HG02938 (cell line): ENCODE data around the gene SCRN2.

Experiments
- ATAC-seq: cut with Tn5 transposase; IDR thresholded peaks from one replicate; pipeline ENCODE4 v1.9.1; 2021; ENCODE audit warnings: mild to moderate bottlenecking, moderate library complexity; ENCODE audit not compliant: unreplicated experiment

Gene SCRN2

GRCh38 chr17:47807421-47807820 is 33.7 kb downstream of the SCRN2 start:
- ATAC-seq = no peak

- no peak for ATAC-seq
Measured at GRCh38 chr17:47806913-47807255, 34.2 kb downstream of the SCRN2 start.

GRCh38 chr17:47806026-47806912 is 34.8 kb downstream of the SCRN2 start:
- no peak for ATAC-seq

DNA sequence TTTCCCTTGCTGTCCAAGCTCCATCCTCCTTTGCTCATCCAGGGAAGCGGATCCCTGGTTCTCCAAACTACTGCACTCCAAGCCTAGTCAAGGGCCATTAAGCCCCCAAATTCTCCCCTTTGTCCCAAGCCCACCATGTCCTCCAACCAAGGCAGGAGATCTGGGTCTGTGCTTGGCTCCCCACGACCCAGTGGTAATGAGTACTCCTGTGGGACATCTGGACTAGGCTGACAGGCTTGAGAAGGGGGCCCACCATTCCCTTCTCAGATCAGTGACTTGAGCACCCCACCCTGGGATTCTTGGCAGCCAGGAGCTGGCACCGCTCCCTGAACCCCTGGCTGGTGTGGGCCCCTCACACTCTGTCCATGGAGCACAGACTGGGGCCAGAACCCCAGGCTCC is 36.6 kb downstream of the SCRN2 start:
- ATAC-seq = no peak

GRCh38 chr17:47803751-47804150 is 37.3 kb downstream of the SCRN2 start:
- no peak for ATAC-seq

DNA sequence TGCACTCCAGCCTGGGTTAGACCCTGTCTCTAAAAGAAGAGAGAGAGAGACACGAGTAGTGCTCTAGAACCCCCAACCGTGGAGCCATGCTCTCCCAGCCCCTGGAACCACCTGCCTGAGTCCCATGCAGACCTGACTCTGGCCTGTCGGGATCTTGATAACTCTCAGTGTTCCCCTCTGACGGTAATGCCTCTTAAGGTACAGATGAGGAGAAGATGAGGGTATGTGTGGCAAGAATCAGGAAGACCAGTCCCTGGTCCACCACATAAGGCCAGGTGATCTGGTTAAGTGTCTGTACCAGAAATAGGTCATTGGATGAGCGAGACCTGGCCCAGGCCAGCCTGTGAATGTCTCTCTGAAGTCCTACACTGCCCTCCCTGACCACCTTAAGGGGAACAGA is 37.9 kb downstream of the SCRN2 start:
- no peak for ATAC-seq

DNA sequence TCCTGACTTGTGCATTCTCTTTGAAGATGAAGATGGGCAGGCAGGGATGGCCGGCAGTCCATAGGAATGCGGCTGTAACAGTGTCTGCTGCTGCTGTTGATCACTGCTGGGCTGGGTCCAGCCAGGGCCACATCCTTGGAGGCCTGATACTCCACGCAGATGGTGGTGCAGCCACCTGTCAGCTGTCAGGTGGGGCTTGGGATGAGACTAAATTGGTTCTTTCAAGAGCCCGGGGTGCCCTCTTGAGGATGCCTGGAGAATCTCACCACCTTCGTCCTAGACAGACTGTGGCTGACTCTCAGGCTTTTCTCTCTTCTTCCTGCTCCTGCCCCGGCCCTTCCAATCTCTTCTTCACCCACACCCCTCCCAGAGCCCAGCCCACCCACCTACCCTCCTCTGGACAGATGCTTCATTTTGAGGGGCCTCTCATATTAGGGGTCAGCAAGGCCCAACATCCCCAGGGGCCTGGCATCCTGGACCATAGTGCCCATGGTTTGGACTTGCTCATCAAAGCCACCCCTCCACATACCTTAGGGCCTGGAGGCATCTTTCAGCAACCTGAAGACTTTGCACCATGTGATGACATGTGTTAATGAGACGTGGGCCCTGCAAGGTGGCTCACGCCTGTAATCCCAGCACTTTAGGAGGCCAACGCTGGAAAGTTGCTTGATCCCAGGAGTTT is 38.6 kb downstream of the SCRN2 start:
- no peak for ATAC-seq

- ATAC-seq = no peak
Measured at GRCh38 chr17:47801906-47802305, 39.2 kb downstream of the SCRN2 start.

GRCh38 chr17:47801176-47801765 is 39.8 kb downstream of the SCRN2 start:
- ATAC-seq = no peak

GRCh38 chr17:47800686-47801085 is 40.4 kb downstream of the SCRN2 start:
- no peak for ATAC-seq

- ATAC-seq = no peak
Measured at GRCh38 chr17:47797797-47798196, 43.3 kb downstream of the SCRN2 start.

DNA sequence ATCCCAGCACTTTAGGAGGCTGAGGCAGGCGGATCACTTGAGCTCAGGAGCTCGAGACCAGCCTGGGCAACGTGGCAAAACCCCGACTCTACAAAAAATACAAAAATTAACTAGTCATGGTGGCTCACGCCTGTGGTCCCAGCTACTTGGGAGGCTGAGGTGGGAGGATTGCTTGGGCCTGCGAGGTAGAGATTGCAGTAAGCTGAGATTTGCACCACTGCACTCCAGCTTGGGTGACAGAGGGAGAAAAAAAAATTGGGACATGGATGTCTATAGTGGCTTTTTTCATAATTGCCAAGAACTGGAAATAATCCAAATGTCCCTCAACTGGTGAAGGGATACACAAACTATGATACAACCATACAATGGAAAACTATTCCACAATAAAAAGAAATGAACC is 48.1 kb downstream of the SCRN2 start:
- ATAC-seq = no peak

GRCh38 chr17:47792457-47792856 is 48.6 kb downstream of the SCRN2 start:
- no peak for ATAC-seq

GRCh38 chr17:47791025-47791424 is 50.0 kb downstream of the SCRN2 start:
- no peak for ATAC-seq

DNA sequence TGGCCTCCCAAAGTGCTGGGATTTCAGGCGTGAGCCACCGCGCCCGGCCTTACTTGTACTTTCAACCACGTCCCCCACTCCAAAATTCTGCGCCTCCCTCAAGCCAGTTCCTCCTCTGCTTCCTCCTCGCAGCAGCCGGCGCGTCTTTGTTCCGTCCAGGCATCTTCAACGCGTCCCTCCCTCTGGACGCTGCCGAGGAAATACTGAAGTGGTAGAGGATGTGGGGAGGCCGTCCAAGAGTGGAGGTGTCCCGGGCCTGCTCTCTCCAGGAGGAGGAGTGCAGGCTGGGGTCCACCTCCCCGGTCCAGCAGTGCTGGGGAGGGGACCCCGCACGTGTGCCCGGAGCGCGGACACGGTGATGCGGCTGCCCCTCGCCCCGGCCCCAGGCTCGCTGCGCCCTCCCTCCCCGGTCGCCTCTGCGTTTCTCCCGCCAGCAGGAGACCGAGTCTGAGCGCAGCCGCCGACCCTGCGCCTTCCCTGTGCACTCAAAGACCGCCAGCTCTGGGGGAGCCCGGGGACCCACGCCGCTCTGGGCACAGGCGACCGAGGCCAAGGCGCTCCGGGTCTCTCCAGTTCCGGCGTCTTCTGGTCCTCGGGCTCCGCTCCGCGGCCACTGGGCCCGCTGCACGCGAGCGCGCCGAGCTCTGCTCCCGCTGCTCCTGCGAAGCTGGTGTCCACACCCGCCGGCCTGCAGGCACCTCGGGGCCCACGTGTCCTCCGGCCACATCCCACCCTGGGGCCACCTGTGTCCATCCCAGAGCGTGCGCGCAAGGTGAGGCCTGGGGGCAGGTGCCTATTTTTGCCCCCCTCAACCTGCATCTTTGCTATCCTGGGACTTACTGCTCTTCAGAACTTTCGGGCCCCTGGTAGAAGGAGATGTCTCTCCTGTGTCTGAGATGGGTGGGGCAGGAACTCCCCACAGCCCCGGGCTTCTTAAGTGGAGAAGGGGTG is 51.2 kb downstream of the SCRN2 start:
- no peak for ATAC-seq
